Natural killer cell (primary cell): Measurements from ENCODE around the gene PLEKHA4. TPM values are rescaled to one million over a fixed set of nuclear protein-coding genes. Genes with fewer than 3 reads are reported as not detected.
A peak's percentile ranks its signal among the peaks of the same experiment; 100 is the strongest.
"Not testable (repeated sequence)": the region's sequence is repeated elsewhere in the genome, so short reads cannot be mapped to it uniquely, and the experiment has no call there.

Source experiments
- ATAC-seq, 3 donors: fragments of 150-1000 bp in 2 of 3; fragments of 200-7000 bp in 1 of 3; cut with Tn5 transposase; 1 replicate in 1 of 3; 2 replicates in 2 of 3; pipeline ENCODE4 v1.10.0; 2021; ENCODE audit warnings: mild to moderate bottlenecking in 2 of 3, moderate library complexity in 2 of 3
- DNase-seq, 2 donors: peaks; one replicate each; pipeline versions ENCODE4 v3.0.0 to v3.0.0-alpha.2; 2013 to 2021; ENCODE audit warnings: mixed read lengths in 1 of 2
- H3K27ac ChIP-seq: one replicate; pipeline ENCODE4 v1.5.1; 2013; ENCODE audit warnings: mild to moderate bottlenecking, low read length
- H3K27me3 ChIP-seq: one replicate; pipeline ENCODE4 v1.6.1; 2013; ENCODE audit warnings: low read length; ENCODE audit not compliant: control insufficient read depth, insufficient read depth
- H3K36me3 ChIP-seq: one replicate; pipeline ENCODE4 v1.6.1; 2013; ENCODE audit warnings: low read length; ENCODE audit not compliant: control insufficient read depth, insufficient read depth
- H3K4me1 ChIP-seq: one replicate; pipeline ENCODE4 v1.6.1; 2013; ENCODE audit warnings: low read length; ENCODE audit not compliant: control insufficient read depth, insufficient read depth
- H3K4me3 ChIP-seq: one replicate; pipeline ENCODE4 v1.5.1; 2013; ENCODE audit warnings: low read length
- H3K9me3 ChIP-seq: one replicate; pipeline ENCODE4 v1.6.1; 2013; ENCODE audit warnings: low read length; ENCODE audit not compliant: control insufficient read depth, insufficient read depth
- H3K27ac Mint-ChIP-seq, 2 donors: one replicate each; pipeline ENCODE4 v1.8.0; 2022; ENCODE audit warnings: mild to moderate bottlenecking in 2 of 2, mixed read lengths in 2 of 2, moderate library complexity in 1 of 2
- H3K27me3 Mint-ChIP-seq, 2 donors: one replicate each; pipeline ENCODE4 v1.8.0; 2022; ENCODE audit warnings: low read depth in 2 of 2, mixed read lengths in 2 of 2
- H3K36me3 Mint-ChIP-seq: one replicate; pipeline ENCODE4 v1.8.0; 2022; ENCODE audit warnings: mixed read lengths
- H3K4me1 Mint-ChIP-seq, 2 donors: one replicate each; pipeline ENCODE4 v1.8.0; 2022; ENCODE audit warnings: mixed read lengths in 2 of 2
- H3K4me3 Mint-ChIP-seq: one replicate; pipeline ENCODE4 v1.8.0; 2022; ENCODE audit warnings: mild to moderate bottlenecking, moderate library complexity, mixed read lengths
- H3K9me3 Mint-ChIP-seq, 2 donors: one replicate each; pipeline ENCODE4 v1.8.0; 2022; ENCODE audit warnings: mixed read lengths in 2 of 2
- CTCF ChIP-seq: fragments of 200-600 bp; IDR thresholded peaks from one replicate; pipeline ENCODE4 v1.8.0; 2022; ENCODE audit warnings: antibody characterized with exemption
- WGBS: methylation state at CpG from one replicate; pipeline ENCODE4 v1.1.7; 2013; ENCODE audit warnings: missing lambda C conversion rate; ENCODE audit not compliant: insufficient coverage; 5-methylcytosine and 5-hydroxymethylcytosine counted together
- intact Hi-C: fragments of 100-400 bp; cut with micrococcal nuclease; formaldehyde crosslinking; loops from one replicate; pipeline ENCODE4 v1.14.2; 2022
- total RNA-seq, 4 donors: library from RNA; stranded (reverse); fragments of 120-200 nt in 1 of 4; gene quantifications; one replicate each; pipeline versions ENCODE4 v1.2.3 to v1.2.4, GENCODE V29; 2013 to 2022

The PLEKHA4 gene
- total RNA-seq, 3 donors from 2014 or later (not counting 1 experiment from before 2014, with no cell fraction given): 2.5 to 6.5 (median 5.2) TPM

- Histone ChIP-seq H3K4me1 (peaks cover 36% of the 10 kb centered on the region), H3K36me3 (no peaks in the 10 kb centered on the region), H3K4me3 (no peak overlapping the region), H3K27ac (no peak overlapping the region), H3K27me3 (peaks cover 16% of the 10 kb centered on the region), H3K9me3 (no peaks in the 10 kb centered on the region)
- Mint-ChIP-seq H3K27ac (no peak overlapping the region), H3K4me3 (no peak overlapping the region), H3K4me1 (peaks cover 26 to 30% of the 10 kb centered on the region in 2 donors), H3K27me3 (peaks cover 22 to 28% of the 10 kb centered on the region in 2 donors), H3K9me3 (no peaks in the 10 kb centered on the region), H3K36me3 (no peaks in the 10 kb centered on the region)
- peak in 1 of 2 donors; percentile 5 for DNase-seq
- no peak for TF ChIP-seq CTCF
- 85% methylated on average over 5 of the region's 5 CpGs for WGBS
- no peak for ATAC-seq
- intact Hi-C loops: no loop called here
Observed at GRCh38 chr19:48897181-48897580, 28.8 kb upstream of the PLEKHA4 start.

- peak in 1 of 2 donors; percentile 58 for DNase-seq
- intact Hi-C loops: no loop called here
- Mint-ChIP-seq H3K4me1 (peaks cover 19 to 29% of the 10 kb centered on the region in 2 donors), H3K4me3 (peak overlapping the region; percentile 21), H3K36me3 (no peaks in the 10 kb centered on the region), H3K27me3 (peaks cover 25 to 33% of the 10 kb centered on the region in 2 donors), H3K9me3 (no peaks in the 10 kb centered on the region), H3K27ac (no peak overlapping the region)
- Histone ChIP-seq H3K36me3 (no peaks in the 10 kb centered on the region), H3K27ac (no peak overlapping the region), H3K27me3 (peaks cover 16% of the 10 kb centered on the region), H3K9me3 (no peaks in the 10 kb centered on the region), H3K4me1 (peaks cover 28% of the 10 kb centered on the region), H3K4me3 (no peak overlapping the region)
- no peak for TF ChIP-seq CTCF
- ATAC-seq: peak in 1 of 3 donors; percentile 33
- WGBS: 24% methylated on average over 25 of the region's 25 CpGs
Observed at GRCh38 chr19:48896191-48896720, 27.8 kb upstream of the PLEKHA4 start.

- H3K27ac ChIP-seq: no peak overlapping the region
- H3K4me1 Mint-ChIP-seq: peaks cover 9 to 19% of the 10 kb centered on the region in 2 donors
- H3K27ac Mint-ChIP-seq: no peak overlapping the region
- DNase-seq (peak in 1 of 2 donors; percentile 6), ATAC-seq (no peak)
- no peaks in the 10 kb centered on the region for H3K36me3 Mint-ChIP-seq
- no peaks in the 10 kb centered on the region for H3K36me3 ChIP-seq
- H3K27me3 Mint-ChIP-seq: peaks cover 25 to 39% of the 10 kb centered on the region in 2 donors
- TF ChIP-seq CTCF: no peak
- no peaks in the 10 kb centered on the region for H3K9me3 ChIP-seq
- WGBS: 59% methylated on average over 21 of the region's 21 CpGs
- H3K27me3 ChIP-seq: peaks cover 16% of the 10 kb centered on the region
- no peaks in the 10 kb centered on the region for H3K9me3 Mint-ChIP-seq
- H3K4me3 ChIP-seq: no peak overlapping the region
- intact Hi-C loops: no loop called here
- H3K4me1 ChIP-seq: peaks cover 18% of the 10 kb centered on the region
- peak overlapping the region; percentile 17 for H3K4me3 Mint-ChIP-seq
Observed at GRCh38 chr19:48895226-48895625, 26.8 kb upstream of the PLEKHA4 start.

GRCh38 chr19:48890551-48890950 is 22.1 kb upstream of the PLEKHA4 start:
- no peaks in the 10 kb centered on the region for H3K36me3 ChIP-seq
- H3K36me3 Mint-ChIP-seq: no peaks in the 10 kb centered on the region
- no peaks in the 10 kb centered on the region for H3K4me1 Mint-ChIP-seq
- H3K4me1 ChIP-seq: peaks cover 1% of the 10 kb centered on the region
- ATAC-seq: no peak
- 79% methylated on average over 2 of the region's 4 CpGs for WGBS
- no peak for DNase-seq
- peaks cover 10% of the 10 kb centered on the region for H3K27me3 ChIP-seq
- H3K4me3 ChIP-seq: no peak overlapping the region
- peaks cover 25 to 28% of the 10 kb centered on the region in 2 donors for H3K27me3 Mint-ChIP-seq
- H3K27ac Mint-ChIP-seq: no peak overlapping the region
- intact Hi-C loops: no loop called here
- TF ChIP-seq CTCF: no peak
- H3K27ac ChIP-seq: no peak overlapping the region
- no peaks in the 10 kb centered on the region for H3K9me3 ChIP-seq
- H3K9me3 Mint-ChIP-seq: no peaks in the 10 kb centered on the region
- no peak overlapping the region for H3K4me3 Mint-ChIP-seq

- ATAC-seq, H3K4me3 ChIP-seq, intact Hi-C loops, H3K9me3 Mint-ChIP-seq, H3K27ac Mint-ChIP-seq, H3K4me3 Mint-ChIP-seq, H3K4me1 Mint-ChIP-seq, H3K4me1 ChIP-seq, H3K36me3 ChIP-seq, DNase-seq, H3K27me3 ChIP-seq, H3K27ac ChIP-seq, H3K9me3 ChIP-seq, H3K36me3 Mint-ChIP-seq: not testable (repeated sequence)
- WGBS: no CpG with 5 or more reads among the region's 3 CpGs
- peaks cover 18 to 19% of the 10 kb centered on the region in 2 donors for H3K27me3 Mint-ChIP-seq
Observed at GRCh38 chr19:48889496-48889895, 21.1 kb upstream of the PLEKHA4 start.
